H54 (cell line): ENCODE data around the gene MAGI2.
A peak's percentile ranks its signal among the peaks of the same experiment; 100 is the strongest.
"Not testable (repeated sequence)": the region's sequence is repeated elsewhere in the genome, so short reads cannot be mapped to it uniquely, and the experiment has no call there.

Source experiments
- DNase-seq: peaks from one replicate; pipeline ENCODE4 v3.0.0; 2011; ENCODE audit warnings: low spot score, mixed read lengths; ENCODE audit not compliant: insufficient read length
- FAIRE-seq: peaks from 3 replicates; lab custom pipeline; 2011; peaks lifted over from hg19 to GRCh38; lab: Jason Lieb, UNC
- POLR2A ChIP-seq: IDR thresholded peaks from 2 replicates; pipeline ENCODE4 v1.6.1; 2011; ENCODE audit warnings: low read depth, mild to moderate bottlenecking, low read length

The MAGI2 gene

DNA sequence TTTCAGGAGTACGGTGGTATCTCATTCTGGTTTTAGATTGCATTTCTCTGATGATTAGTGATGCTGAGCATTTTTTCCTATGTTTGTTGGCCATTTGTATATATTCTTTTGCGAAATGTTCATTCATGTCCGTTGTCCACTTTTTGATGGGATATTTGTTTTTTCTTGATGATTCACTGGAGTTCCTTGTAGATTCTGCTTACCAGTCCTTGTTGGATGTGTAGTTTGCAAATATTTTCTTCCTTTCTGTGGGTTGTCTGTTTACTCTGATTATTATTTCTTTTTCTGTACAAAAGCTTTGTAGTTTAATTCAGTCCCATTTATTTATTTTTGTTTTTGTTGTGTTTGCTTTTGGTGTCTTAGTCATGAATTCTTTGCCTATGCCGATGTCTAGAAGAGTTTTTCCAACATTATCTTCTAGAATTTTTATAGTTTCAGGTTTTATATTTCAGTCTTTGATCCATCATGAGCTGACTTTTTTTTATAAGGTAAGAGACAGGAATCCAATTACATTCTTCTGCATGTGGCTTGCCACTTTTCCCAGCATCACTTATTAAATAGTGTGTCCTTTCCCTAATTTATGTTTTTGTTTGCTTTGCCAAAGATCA lies 320.5 kb downstream of the MAGI2 start:
- DNase-seq (no peak), FAIRE-seq (no peak)
- TF ChIP-seq POLR2A = no peak

DNA sequence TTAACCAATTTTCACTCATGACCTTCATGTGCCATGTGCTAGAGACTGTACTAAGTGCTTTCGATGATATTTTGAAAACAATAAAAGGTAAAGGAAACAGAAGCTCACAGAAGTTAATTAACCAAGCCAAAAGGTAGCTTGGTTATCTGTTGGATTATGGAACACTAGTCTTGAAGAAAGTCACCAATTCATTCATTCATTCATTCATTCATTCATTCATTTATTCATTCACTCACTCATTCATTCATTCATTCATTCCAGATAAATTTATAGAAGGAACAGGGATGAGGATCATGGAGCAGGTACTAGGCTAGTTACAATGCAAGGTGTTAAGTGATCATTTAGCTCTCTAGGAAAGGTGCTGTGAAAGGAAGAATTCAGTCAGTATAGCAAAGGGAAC lies 322.8 kb downstream of the MAGI2 start:
- FAIRE-seq (peak; percentile 11), DNase-seq (no peak)

GRCh38 chr7:79124331-79124730 lies 329.1 kb downstream of the MAGI2 start:
- no peak for FAIRE-seq
- TF ChIP-seq POLR2A = no peak
- DNase-seq = no peak

More for the DNA sequence above, 322.8 kb downstream of the MAGI2 start:
- no peak for TF ChIP-seq POLR2A

DNA sequence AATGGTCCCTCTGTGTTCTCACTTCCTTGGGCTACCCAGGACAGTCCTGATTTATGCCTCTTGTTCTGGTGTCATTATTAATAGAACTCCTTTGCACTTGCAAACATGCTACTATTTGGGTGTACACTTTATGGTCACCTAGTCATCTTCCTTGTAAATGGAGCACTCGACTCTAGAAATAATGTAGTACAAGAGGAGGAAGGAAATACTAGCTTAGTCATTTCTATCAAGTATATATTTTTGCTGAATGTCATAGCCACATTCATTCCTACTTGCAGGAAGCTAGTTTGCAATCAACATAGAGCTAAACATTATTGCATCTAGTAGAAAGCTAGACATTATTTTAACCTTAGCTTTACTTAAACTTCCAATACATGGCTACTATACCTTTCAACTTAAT lies 335.3 kb downstream of the MAGI2 start:
- DNase-seq = no peak
- no peak for TF ChIP-seq POLR2A
- FAIRE-seq = peak; percentile 45

- no peak for TF ChIP-seq POLR2A
- FAIRE-seq (peak; percentile 52), DNase-seq (no peak)
Measured at GRCh38 chr7:79096361-79096805, 357.1 kb downstream of the MAGI2 start.

GRCh38 chr7:79093421-79093820 lies 360.0 kb downstream of the MAGI2 start:
- TF ChIP-seq POLR2A = no peak
- FAIRE-seq = no peak
- DNase-seq = no peak

DNA sequence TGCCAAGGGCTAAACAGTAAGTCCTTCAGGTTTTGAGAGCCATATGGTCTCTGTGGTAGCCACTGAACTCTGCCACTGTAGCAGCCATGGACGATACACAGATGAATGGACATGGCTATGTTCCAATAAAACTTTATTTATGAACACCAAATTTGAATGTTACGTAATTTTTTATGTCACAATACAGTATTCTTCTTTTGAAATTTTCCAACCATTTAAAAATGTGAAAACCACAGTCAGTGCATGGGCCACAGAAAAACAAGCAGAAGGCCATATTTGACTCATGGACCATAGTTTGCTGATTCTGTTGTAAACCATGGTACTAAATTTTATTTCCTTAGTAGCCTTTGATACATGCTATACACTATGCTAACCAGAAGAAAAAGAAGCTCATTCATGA lies 361.8 kb downstream of the MAGI2 start:
- no peak for FAIRE-seq
- TF ChIP-seq POLR2A = no peak
- DNase-seq = no peak

DNA sequence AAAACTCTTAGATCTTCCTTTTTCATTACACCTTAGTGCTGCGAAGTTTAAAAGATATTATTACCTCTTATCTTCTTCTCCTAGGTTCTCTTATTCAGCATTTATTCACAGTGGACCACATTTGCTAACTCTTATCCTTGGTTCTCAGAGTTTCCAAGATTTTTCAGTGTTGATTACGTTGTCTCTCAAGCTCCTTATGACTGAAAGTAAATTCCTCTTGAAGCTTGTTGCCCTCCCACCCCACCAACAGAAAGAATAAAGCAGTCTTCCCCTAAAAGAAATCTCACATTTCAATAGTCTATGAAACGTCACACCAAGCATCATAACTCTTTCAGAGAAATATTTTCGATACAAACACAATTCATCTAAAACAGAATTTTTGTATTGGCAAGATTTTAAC lies 362.5 kb downstream of the MAGI2 start:
- DNase-seq (no peak), FAIRE-seq (no peak)
- TF ChIP-seq POLR2A = no peak

- peak; percentile 52 for FAIRE-seq
- TF ChIP-seq POLR2A = no peak
- no peak for DNase-seq
Measured at GRCh38 chr7:79090543-79090942, 362.9 kb downstream of the MAGI2 start.

GRCh38 chr7:79084423-79084822 lies 369.0 kb downstream of the MAGI2 start:
- DNase-seq = no peak
- no peak for TF ChIP-seq POLR2A
- FAIRE-seq = no peak

GRCh38 chr7:79079919-79080554 lies 373.4 kb downstream of the MAGI2 start:
- no peak for TF ChIP-seq POLR2A
- no peak for DNase-seq
- peak; percentile 30 for FAIRE-seq

GRCh38 chr7:79078273-79078672 lies 375.2 kb downstream of the MAGI2 start:
- FAIRE-seq = no peak
- TF ChIP-seq POLR2A = no peak
- no peak for DNase-seq

DNA sequence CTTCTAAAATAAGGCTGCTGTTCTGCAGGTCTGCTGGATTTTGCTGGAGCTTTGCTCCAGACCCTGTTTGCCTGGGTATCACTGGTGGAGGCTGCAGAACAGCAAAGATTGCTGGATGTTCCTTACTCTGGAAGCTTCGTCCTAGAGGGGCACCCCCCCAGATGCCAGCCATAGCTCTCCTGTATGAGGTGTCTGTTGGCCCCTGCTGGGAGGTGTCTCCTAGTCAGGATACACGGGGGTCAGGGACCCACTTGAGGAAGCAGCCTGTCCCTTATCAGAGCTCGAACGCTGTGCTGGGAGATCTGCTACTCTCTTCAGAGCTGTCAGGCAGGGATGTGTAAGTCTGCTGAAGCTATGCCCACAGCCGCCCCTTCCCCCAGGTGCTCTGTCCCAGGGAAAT lies 382.3 kb downstream of the MAGI2 start:
- FAIRE-seq, DNase-seq: not testable (repeated sequence)

DNA sequence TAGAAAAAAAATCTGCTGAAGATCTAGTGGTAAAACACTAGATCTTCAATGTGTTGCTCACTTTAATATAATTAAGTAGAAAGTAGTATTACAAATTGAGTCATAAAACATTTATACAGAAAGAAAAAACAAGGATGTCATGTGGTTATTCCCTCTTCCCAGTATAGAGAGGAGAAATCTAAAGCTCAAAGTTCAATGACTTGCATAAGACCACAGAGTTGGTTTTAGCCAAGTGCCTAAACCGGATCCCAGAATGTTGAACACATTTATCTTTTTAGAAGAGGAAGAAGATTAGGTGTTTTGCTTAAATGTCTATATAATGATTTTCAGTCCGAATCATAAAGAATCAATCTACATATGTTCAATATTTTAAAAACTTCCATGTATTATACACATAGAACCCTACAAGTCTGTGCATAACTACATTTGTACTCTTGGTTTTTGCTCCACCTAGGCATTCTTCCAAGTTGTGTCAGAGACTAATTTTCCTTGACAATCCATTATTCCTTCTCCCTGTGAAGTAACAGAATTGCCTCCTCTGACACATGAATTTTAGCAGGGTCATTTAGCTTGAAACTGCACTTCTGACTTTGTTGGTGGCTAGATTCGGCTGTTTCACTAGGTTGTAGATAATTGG lies 389.2 kb downstream of the MAGI2 start:
- DNase-seq (no peak), FAIRE-seq (no peak)
- no peak for TF ChIP-seq POLR2A
